ENCODE data around the gene LCP1.

Gene LCP1

GRCh38 chr13:46101002-46101401 lies 81.0 kb downstream of the LCP1 start:
- no peak overlapping the region for H3K4me3 ChIP-seq (ENCODE audit: control insufficient read depth, low read depth, low read length)
- no peak for DNase-seq (ENCODE audit: low read depth)
- TF ChIP-seq, protein P1, sequence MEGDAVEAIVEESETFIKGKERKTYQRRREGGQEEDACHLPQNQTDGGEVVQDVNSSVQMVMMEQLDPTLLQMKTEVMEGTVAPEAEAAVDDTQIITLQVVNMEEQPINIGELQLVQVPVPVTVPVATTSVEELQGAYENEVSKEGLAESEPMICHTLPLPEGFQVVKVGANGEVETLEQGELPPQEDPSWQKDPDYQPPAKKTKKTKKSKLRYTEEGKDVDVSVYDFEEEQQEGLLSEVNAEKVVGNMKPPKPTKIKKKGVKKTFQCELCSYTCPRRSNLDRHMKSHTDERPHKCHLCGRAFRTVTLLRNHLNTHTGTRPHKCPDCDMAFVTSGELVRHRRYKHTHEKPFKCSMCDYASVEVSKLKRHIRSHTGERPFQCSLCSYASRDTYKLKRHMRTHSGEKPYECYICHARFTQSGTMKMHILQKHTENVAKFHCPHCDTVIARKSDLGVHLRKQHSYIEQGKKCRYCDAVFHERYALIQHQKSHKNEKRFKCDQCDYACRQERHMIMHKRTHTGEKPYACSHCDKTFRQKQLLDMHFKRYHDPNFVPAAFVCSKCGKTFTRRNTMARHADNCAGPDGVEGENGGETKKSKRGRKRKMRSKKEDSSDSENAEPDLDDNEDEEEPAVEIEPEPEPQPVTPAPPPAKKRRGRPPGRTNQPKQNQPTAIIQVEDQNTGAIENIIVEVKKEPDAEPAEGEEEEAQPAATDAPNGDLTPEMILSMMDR (conservative IDR thresholded peaks at IDR 0.05; ENCODE audit: control insufficient read depth, insufficient read depth, low read depth, low read length), result no peak

GRCh38 chr13:46100191-46100815 lies 81.7 kb downstream of the LCP1 start:
- DNase-seq (ENCODE audit: low read depth), result peak; percentile 20
- TF ChIP-seq, protein P1 (conservative IDR thresholded peaks at IDR 0.05; ENCODE audit: control insufficient read depth, insufficient read depth, low read depth, low read length), result no peak
- no peak overlapping the region for H3K4me3 ChIP-seq (ENCODE audit: control insufficient read depth, low read depth, low read length)

GRCh38 chr13:46097663-46098062 lies 84.3 kb downstream of the LCP1 start:
- no peak for DNase-seq (ENCODE audit: low read depth)
- no peak overlapping the region for H3K4me3 ChIP-seq (ENCODE audit: control insufficient read depth, low read depth, low read length)
- TF ChIP-seq, protein P1 (conservative IDR thresholded peaks at IDR 0.05; ENCODE audit: control insufficient read depth, insufficient read depth, low read depth, low read length), result no peak

DNA sequence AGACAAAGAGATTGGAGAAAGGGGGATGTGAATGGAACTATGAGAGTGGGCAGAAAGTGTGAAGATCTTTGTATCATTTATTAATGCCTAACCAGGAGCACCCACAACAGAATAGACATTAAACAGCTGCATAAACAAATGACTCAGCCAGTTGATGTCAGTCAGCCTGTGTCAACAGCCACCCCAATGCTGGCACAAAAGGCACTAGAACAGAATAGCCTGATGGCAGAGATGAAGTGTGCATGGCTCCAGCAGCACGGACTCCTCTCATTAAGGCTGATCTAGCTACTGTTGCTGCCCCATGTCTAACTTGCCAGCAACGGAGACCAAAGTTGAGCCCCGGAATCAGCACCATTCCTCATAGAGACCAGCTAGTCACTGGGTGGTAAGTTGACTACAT lies 85.0 kb downstream of the LCP1 start:
- DNase-seq (ENCODE audit: low read depth), result peak; percentile 2
- TF ChIP-seq, protein P1 (conservative IDR thresholded peaks at IDR 0.05; ENCODE audit: control insufficient read depth, insufficient read depth, low read depth, low read length), result no peak
- no peak overlapping the region for H3K4me3 ChIP-seq (ENCODE audit: control insufficient read depth, low read depth, low read length)

- H3K4me3 ChIP-seq (ENCODE audit: control insufficient read depth, low read depth, low read length), result no peak overlapping the region
- TF ChIP-seq, protein P1 (conservative IDR thresholded peaks at IDR 0.05; ENCODE audit: control insufficient read depth, insufficient read depth, low read depth, low read length), result no peak
- DNase-seq (ENCODE audit: low read depth), result no peak
Measured at GRCh38 chr13:46094478-46094877, 87.5 kb downstream of the LCP1 start.

GRCh38 chr13:46088821-46089562 lies 93.0 kb downstream of the LCP1 start:
- TF ChIP-seq, protein P1 (conservative IDR thresholded peaks at IDR 0.05; ENCODE audit: control insufficient read depth, insufficient read depth, low read depth, low read length), result no peak
- H3K4me3 ChIP-seq (ENCODE audit: control insufficient read depth, low read depth, low read length), result no peak overlapping the region
- no peak for DNase-seq (ENCODE audit: low read depth)
